Measurements from ENCODE around the gene ANKRD13D.

GRCh38 chr11:67278135-67278938 lies 10.8 kb upstream of the ANKRD13D start:
- TF ChIP-seq CTCF (IDR thresholded peaks at IDR 0.05) (no peak), POLR2A (IDR thresholded peaks at IDR 0.05) (no peak)
